GM21447 (cell line): ENCODE results near the gene KNDC1.
"Not testable (repeated sequence)": the region's sequence is repeated elsewhere in the genome, so short reads cannot be mapped to it uniquely, and the experiment has no call there.

Experiments used
- ATAC-seq: cut with Tn5 transposase; IDR thresholded peaks from one replicate; pipeline ENCODE4 v1.9.1; 2021; ENCODE audit not compliant: unreplicated experiment

Gene KNDC1

DNA sequence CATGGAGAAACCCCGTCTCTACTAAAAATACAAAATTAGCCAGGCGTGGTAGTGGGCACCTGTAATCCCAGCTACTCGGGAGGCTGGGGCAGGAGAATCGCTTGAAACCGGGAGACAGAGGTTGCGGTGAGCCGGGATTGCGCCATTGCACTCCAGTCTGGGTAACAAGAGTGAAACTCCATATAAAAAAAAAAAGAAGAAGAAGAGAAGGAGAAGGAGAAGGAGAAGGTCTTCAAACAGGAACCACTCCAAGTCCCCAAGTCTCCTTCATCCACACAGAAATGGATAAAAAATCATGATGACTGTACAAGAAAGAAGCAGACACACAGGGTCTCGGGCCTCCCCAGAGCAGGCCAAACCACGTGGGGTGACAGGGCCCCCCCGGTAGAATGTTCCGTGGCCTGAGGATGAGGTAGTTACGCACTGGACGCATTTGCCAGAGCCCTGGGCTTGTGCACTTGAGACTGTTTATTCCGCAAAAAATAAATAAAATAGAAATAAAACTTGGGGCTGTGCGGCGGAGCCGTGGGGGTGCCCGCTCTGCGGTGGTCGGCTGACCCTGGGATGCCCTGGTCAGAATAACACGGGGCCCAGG lies 93.4 kb downstream of the KNDC1 start:
- no peak for ATAC-seq

- no peak for ATAC-seq
Measured at GRCh38 chr10:133254421-133255120, 94.6 kb downstream of the KNDC1 start.

DNA sequence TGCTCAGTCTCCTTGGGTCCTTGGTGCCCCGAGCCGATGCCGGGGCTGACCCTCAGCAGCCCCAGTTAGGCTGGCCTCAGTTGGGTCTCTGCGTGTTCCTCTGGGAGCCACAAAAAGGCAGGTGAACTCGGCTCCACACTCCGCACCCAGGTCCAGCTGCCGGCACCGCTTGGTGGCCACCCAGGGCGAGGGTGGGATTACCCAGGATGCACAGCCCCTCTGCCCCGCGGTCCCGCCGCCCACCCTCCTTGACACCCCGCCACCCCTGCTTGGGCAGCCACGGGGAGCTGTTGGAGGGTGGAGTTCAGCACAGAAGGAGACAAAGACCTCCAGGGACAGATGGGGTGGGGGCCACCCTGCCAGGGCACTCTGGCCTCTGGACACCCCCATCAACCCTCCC lies 95.3 kb downstream of the KNDC1 start:
- no peak for ATAC-seq

DNA sequence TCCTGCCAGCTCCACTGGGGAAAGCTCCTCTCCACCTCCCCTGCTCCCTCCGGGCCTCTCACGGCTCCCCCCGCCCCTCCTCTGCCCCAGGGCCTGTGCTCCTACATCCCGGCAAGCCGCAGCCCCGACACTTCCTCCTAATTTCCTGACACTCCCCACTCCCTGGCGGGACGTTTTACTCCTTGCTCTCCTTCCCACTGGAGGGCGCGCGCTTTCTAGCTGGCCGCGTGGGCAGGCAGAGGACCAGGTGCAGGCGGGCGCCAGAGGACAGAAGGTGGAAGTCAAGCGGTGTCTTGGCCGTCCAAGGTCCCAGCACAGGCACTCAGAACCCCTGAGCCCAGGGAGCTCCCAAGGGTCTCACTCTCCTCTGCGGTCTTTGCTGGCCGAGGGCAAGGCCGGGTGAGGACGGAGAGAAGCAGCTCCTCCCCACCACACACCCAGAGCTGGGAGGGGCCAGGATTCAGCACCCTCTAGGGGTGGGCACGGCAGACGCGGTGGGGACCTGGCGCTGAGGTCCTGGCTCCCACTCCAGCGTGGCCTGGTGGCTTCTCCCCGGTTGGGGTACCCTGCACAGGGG lies 97.6 kb downstream of the KNDC1 start:
- ATAC-seq, result peak; percentile 30

DNA sequence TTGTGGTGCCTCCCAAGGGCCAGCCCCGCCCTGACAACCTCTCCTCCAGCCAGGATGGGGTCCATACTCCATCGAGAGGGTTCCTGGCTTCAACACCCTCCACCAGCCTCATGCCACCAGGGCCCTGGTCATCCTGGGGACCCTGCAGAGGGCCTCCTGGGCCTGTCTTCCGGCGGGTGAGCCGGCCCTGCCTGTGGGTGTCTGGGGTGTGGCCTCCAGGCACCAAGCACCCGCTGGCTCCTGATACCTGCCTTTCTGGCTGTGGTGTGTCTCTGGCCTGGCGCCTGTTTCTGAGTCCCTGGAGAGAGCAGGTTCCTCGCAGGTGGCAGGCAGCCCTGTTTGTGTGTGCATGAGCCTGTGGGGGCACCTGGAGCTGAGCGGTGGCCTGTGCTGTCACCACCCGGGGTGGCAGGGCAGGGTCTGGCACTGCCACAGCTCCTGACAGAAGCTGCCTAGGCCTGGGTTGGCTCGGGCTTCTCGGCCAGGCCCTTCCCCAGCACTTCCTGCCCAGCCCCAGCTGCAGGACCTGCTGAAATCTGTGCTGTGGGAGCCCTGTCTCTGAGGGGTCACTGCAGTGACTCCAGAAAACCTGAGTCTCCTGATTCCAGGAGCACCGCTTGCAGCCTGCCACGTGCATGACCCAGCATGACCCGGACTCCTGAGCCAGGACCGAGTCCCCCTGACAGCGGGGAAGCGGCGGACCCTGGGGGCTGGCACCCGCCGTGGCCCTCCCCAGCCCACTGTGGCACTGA lies 98.2 kb downstream of the KNDC1 start:
- ATAC-seq, result peak; percentile 23

DNA sequence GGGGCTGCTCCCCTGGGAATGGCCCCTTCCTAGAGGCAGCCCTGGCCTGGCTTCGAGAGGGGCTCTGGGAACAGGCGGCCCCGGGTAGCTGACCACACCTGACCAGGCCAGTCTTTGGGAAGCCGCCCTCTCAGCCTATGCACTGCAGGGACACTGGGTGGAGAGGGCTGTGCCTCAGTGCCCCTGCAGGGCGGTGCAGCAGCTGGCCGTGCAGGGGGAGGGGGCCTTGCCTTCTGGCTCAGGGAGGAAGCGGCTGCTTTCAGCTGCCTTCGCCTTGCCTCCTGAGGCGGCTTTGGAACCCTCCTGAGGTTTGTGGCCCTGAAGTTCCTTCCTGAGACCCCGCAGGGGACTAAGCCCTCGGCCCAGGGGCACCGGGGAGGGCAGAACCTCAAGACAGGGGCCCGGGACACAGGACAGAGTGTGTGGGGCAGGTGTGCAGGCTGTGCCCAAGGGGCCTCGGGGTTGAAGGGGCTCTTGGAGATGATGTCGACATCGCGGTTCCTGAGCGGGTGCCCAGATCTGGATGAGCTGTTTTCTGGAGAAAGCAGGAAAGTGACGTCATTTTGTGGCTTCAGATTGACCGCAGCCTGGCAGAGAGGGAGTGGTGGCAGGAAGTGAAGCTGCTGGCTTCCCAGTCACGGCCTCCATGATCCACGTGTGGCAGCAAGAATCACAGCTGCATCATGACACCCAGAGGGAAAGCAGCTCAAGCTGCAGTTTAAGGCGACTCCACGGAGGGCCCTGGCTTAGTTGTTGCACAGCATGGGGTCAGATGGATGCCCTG lies 99.0 kb downstream of the KNDC1 start:
- no peak for ATAC-seq

GRCh38 chr10:133259602-133259989 lies 99.6 kb downstream of the KNDC1 start:
- no peak for ATAC-seq

DNA sequence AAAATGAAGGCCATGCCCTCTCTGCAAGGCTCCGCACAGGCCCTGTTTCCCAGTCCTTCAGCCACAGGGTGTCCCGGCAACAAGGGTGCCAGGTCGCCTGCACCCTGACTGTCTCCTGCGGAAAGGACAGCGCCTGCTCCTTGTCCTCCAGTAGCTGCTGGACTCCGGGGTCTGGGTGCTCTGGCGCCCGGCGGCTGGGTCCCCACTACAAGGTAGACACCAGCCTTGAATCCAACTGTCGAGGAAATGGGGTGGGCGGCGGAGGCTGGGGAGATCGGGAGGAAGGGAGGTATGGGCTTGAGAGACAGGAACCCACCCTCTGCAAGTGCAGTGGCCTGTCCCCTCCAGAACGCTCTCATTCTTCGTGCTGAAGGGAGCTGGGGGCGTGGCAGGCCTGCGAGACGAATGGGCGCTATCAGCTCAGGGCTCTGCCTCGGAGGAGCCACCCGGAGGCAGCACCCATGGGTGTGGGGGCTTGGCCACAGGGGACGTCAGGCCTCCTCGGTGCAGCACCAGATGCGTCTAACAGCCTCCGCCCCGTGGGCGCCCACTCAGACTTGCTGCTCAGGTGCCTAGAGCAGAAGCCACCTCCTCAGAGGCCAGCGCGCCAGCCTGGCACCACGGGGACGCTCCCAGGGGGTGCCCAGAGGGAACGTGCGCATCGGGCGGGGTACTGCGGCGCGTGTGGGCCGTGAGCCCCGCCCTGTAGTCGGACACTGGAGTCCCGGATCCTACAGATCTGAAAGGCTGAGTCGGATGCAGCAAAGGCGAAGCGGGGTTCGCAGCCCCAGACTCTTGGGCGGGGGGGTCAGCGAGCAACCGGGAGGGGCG lies 101.1 kb downstream of the KNDC1 start:
- peak; percentile 42 for ATAC-seq

DNA sequence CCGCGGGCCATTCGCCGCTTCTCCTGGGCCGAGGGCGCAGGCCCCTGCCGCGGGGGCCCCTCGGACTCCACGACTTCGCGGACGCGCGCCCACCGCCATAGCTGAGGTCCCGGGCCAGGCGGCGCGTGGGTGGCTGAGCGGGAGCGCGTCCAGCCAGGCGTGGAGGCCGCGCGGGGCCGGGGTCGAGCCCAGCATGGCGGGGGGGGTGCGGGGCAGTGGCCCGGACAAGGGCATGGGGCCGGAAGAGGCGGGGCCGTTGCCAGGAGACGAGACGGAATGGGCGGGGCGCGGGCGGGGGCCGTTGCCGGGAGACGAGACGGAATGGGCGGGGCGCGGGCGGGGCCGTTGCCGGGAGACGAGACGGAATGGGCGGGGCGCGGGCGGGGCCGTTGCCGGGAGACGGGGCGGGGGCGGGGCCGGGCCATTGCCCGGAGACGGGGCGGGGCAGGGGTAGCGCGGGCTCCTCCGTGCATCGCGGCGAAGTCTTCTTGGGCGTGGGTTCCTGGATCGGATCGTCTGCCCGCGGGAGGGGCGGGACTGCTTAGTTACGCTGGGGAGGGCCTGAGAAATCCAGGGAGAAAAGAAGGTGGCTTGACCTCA lies 101.8 kb downstream of the KNDC1 start:
- ATAC-seq, result peak; percentile 43

DNA sequence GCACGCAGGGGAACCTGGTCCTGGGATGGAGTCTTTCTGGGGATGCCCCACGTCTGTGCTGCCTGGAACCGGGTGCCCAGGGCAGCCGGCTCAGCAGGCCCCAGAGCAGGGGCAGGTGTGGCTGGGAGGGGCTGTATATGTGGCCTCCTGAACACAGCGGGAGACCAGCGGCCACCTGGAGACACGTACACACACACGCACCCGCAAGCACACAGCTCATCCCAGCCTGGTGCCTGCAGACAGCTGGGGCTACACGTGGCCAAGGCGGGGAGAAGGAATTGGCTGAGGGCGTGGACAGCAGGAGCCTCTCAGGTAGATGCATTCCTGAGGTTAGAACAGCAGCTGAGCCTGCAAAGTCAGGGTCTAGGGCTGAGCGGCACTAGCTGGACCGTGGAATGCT lies 102.7 kb downstream of the KNDC1 start:
- ATAC-seq, result no peak

- ATAC-seq, result no peak
Measured at GRCh38 chr10:133263674-133264073, 103.7 kb downstream of the KNDC1 start.

DNA sequence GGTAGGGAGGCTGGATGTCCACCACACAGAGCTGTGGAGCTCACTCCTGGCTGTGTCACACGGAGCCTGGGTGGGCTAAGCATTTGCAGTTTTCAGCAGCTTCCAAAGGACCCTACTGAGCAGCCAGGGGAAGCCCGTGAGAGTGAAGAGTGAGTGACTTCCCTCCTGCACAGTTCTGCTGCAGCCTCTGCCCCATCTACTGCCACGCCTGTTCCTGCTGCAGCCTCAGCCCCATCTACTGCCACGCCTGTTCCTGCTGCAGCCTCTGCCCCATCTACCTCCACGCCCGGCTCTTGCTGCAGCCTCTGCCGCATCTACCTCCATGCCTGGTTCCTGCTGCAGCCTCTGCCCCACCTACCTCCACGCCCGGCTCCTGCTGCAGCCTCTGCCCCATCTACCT lies 104.4 kb downstream of the KNDC1 start:
- ATAC-seq, result no peak

DNA sequence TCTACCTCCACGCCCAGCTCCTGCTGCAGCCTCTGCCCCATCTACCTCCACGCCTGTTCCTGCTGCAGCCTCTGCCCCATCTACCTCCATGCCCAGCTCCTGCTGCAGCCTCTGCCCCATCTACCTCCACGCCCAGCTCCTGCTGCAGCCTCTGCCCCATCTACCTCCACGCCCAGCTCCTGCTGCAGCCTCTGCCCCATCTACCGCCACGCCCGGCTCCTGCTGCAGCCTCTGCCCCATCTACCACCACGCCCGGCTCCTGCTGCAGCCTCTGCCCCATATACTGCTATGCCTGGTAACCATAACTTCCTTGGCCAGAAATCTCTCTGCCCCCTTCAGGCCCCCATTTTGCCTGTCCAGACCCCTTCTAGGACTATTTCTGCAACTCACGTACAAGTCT lies 105.0 kb downstream of the KNDC1 start:
- not testable (repeated sequence) for ATAC-seq

GRCh38 chr10:133266056-133266795 lies 106.2 kb downstream of the KNDC1 start:
- no peak for ATAC-seq

DNA sequence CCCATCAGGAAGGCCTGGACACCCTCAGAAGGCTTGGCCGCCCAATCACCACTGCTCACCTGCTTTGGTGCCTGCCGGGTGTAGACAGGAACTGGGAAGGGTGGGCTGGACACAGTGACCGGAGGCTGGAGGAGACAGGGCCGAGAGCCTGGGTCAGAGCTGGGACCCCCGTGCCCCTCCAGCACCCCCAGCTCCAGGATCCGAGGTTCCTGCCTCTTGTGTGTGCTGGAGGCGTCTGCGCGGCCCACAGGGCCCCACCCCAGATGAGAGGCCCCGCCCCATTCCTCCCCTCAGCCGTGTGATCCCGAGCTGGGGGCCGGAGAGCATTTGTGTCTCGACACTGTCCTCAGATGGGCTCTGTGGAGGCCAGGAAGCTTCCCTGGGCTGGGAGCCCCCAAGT lies 107.3 kb downstream of the KNDC1 start:
- no peak for ATAC-seq

DNA sequence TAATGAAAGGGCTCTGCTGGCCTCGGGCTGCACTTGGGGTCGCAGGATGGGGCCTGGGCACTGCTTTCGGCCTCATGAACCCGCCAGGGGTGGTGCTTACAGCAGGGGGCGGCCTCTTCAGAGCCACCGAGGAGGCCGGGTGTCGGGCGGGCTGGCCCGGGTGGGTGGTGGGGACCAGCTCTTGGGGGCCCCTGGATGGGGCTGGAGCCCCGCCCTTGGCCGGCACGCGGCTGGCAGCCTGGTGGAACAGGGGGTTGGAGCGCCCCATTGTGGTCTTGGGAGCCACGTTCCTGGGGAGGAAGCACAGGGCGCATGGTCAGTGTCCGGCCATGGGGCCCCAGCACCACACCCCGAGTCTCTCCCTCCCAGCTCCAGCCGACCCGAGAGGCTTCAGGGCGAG lies 107.8 kb downstream of the KNDC1 start:
- no peak for ATAC-seq

- ATAC-seq, result no peak
Measured at GRCh38 chr10:133268532-133268931, 108.5 kb downstream of the KNDC1 start.

DNA sequence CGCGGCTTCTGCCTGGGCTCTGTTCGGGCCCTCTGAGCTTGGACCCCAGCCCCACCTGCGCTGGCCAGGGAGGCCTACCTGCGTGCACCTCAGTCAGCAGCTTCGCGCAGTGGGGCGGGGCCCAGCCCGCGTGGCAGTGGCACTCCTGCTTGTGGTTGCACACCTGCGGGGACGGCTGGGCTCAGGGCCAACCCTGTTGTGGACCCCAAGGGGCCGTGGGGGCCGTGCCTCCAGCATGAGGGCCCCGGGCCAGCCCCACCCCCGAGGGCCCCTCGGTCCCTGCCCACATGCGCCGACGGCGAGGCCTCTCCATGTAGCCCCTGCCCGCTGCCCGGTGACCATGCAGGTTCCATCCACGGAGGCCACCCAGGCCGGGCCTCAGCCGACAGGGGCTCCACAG lies 109.3 kb downstream of the KNDC1 start:
- no peak for ATAC-seq

DNA sequence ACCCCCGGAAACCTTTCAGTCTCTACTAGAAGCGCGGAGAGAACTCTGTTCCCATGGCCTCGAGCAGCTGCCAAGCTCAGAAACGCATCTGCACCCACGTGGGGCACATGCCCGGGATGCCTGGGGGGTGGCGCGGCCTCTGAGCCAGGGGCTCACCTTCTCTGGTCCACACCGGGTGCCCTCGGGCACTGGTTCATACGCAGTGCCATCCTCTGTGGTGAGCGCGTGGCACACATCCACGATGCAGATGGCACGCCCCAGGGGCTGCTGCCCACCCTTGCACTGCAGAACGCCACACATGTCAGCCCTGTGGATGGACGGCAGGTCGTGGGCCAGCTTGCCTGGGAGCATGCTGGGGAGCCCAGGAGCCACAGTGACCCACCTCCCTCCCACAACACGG lies 110.2 kb downstream of the KNDC1 start:
- no peak for ATAC-seq
